Umbilical cord (tissue), 2 donors: ENCODE measurements around the gene TRMT44. TPM values are rescaled to one million over a fixed set of nuclear protein-coding genes. Genes with fewer than 3 reads are reported as not detected.
"Not testable (repeated sequence)": the region's sequence is repeated elsewhere in the genome, so short reads cannot be mapped to it uniquely, and the experiment has no call there.

Experiments
- DNase-seq: peaks from one replicate; pipeline ENCODE4 v3.0.0-alpha.2; 2015; ENCODE audit warnings: low spot score
- total RNA-seq: library from RNA; depleted of rRNA; stranded (reverse); fragments of >200 nt; gene quantifications from one replicate; pipeline ENCODE4 v1.2.3, GENCODE V29; 2014; ENCODE audit warnings: low replicate concordance; ENCODE audit not compliant: insufficient read depth

TRMT44 gene
- total RNA-seq, 1 donor from 2014 or later, result 42.9 TPM

DNA sequence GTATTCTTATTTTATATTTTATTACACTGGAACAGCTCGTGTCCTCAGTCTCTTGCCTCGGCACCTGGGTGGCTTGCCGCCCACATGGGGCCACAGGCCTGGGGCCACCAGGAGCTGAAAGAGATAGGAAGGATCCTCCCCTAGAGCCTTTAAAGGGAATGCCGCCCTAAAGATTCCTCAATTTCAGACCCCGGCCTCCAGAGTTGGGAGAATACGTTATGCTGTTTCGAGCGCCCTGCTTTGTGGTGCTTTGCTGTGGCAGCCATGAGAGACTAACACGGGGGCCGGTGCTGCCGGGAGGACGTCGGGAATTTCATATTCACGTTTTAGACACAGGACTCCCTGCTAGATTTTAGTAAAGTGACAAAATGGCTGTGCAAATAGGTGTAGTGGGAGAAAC lies 33.3 kb upstream of the TRMT44 start:
- no peak for DNase-seq

DNA sequence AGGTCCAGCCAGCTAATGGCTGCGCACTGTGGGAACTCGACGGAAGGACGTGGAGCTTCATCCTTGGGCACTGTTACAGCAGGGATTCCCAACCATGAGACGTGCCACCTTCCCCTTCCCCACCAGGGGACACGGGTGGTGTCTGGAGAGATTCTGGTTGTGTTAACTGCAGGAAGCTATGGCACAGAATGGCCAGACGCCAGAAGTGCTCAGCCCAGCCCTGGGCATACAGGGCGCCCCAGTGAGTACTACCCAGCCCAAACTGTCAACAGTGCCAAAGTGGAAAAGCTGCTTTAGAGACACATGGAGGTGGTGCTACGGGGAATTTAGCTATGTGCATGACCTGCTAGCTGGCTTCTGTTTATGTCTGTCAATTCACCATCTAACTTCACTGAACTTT lies 32.8 kb upstream of the TRMT44 start:
- no peak for DNase-seq

DNA sequence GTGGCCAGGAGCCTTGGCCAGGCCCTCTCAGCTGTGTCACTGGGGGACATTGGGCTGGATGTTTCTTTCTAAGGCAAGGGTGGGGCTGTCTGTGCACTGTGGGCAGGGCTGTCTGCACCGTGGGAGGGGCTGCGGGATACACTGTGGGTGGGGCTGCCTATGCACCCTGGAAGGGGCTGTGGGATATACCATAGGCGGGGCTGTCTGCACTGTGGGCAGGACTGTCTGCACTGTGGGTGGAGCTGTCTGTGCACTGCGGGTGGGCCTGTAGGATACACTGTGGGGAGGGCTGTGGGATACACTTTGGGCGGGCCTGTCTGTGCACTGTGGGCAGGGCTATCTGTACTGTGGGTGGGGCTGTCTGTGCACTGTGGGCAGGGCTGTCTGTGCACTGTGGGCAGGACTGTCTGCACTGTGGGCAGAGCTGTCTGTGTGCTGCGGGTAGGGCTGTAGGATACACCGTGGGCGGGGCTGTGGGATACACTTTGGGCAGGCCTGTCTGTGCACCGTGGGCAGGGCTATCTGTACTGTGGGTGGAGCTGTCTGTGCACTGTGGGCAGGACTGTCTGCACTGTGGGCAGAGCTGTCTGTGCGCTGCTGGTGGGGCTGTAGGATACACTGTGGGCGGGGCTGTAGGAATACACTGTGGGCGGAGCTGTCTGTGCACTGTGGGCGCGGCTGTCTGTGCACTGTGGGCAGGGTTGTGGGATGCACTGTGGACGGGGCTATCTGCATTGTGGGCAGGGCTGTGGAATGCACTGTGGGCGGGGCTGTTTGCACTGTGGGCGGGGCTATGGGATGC lies 31.1 kb upstream of the TRMT44 start:
- peak; percentile 28 for DNase-seq

DNA sequence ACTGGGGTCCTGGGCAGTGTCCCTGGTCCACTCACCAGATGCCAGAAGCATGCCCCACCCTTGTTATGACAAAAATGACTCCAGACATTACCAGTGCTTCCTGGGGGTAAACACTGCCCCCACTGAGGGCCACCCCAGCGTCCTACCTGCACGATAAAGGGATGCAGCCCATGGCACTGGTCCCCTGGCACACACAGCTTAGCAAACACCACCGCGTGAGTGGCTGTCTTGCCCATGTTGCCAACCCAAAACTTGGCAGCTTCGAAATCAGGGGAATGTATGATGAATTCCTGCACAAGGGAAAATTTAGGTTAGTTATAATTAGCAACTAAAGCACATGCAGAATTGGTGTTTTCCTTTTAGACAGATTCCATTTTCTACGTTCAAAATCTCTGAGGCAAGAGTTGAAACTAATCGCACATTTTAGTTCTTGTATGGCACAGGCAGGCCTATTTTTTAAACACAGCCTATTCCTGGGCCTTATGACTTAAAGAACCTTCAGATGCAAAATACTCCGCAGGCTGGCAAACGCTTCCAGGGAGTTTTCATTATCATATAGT lies 30.4 kb upstream of the TRMT44 start:
- DNase-seq, result no peak

DNA sequence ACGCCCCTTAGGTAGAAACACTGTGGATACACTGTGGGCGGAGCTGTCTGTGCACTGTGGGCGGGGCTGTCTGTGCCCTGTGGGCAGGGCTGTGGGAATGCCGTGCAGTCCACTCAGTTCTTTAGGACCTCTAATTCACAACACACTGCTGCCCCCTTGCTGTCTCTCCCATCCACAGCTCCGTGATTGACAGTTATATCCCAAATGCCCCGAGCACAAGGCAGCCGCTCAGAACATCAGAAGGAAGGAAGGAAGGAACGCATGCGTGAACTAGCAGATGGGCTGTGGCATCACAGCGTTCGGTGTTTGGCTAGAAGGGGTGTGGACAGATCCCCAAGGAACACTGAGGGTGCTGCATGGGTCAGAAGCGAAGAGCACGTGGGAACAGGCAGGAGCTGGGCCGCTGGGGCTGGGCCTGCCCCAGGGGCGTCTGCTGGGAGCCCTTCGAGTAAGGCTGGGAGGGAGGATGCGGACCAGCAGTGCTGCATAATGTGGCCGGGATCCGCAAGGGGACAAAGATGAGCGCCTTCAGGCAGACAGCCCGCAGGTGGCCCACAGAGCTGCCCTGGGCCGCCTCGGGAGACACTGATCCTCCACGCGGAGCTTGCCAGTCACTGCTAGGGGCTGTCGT lies 29.8 kb upstream of the TRMT44 start:
- peak; percentile 63 for DNase-seq

DNA sequence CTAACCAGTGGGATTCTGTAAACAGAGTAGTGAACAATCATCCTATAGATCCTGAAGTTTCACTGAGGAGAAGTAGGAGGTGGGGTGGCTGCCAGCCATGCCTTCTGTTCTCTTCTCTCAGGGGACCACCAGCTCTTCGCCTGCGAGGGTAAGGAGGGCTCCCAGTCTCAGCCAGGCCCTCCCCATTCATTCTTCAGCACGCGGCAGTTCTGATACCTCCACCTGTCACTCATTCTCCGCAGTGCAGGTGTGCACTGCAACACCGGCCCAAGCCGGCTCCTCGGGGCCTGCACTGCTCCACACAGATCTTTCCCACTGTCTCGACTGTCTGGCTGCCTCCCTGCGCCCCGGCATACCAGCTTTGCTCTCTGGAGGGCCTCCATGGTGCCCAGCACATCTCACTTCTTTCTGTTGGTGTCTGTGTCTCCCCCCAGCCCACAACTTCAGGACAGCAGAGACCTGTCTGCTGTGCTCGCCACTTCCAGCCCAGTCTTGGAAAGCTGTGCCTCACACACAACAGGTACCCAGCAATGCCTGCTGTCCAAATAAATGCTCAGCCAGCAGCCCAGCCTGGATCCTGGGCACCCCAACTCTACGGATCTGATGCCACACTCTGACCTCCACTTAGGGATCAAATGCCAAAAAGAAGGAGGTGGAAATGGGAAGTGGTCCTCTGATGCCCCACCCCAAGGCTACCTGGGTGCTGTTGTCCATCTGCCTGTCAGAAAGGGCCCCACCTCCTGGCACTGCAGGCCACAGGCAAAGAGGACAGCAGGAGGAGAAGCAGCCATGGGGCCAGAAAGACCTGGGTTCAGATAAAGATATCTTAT lies 29.0 kb upstream of the TRMT44 start:
- DNase-seq, result no peak

DNA sequence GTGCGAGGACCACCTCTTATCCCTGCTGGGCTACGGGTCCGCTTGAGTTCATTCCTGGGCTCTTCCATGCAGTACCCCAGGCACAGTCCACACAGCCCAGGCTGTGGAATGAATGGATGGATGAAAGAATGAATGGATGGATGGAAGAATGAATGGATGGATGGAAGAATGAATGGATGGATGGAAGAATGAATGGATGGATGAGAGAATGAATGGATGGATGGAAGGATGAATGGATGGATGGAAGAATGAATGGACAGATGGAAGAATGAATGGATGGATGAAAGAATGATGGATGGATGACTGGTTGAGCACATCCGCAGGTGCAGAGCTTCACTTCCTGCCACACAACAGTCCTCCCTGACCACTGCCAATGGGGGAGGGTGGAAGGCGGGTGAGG lies 28.3 kb upstream of the TRMT44 start:
- DNase-seq, result no peak

DNA sequence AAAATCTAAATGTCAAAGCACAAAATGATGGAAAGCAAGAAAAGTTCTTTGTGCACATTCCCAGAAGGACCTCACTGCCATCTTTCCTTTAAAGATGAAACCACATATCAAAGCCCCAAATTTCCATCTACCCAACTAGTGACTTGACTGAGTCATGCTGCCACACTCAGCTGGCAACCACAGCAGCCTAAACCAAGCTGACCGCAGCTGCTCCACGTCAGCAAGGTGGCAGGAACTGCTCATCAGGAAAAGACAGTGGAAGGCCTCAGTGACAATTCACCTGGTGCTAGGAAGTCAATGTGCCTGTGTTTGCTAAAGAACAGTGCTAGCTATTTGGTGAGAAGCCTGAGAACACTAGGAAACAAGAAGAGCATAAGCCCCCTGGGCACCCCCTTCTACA lies 26.2 kb upstream of the TRMT44 start:
- DNase-seq, result no peak

DNA sequence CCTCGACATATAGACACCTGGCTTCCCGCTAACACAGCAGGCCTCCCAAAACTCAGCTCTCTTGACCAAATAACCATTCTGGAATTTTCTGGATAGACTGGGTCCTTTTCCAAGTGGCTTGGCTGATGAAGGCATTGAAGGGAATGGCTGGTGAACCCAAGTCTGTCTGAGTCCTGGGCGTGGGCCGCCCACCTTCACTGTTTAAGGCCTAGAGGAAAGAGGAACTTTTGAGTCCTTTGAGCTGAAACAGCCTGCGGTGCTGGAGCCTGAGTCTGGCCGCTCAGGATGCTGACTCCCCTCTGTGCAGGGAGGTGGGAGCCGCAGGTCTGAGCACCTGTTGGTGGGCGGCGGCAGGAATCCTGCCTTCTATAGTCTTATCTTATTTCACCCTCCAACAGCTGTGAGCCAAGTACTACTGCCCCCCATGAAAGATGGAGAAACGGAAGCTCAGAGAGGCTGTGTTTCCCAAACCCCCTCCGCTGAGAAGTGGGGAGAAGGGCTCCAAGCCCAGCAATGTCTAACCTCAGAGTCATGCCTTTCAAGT lies 23.4 kb upstream of the TRMT44 start:
- DNase-seq, result no peak

DNA sequence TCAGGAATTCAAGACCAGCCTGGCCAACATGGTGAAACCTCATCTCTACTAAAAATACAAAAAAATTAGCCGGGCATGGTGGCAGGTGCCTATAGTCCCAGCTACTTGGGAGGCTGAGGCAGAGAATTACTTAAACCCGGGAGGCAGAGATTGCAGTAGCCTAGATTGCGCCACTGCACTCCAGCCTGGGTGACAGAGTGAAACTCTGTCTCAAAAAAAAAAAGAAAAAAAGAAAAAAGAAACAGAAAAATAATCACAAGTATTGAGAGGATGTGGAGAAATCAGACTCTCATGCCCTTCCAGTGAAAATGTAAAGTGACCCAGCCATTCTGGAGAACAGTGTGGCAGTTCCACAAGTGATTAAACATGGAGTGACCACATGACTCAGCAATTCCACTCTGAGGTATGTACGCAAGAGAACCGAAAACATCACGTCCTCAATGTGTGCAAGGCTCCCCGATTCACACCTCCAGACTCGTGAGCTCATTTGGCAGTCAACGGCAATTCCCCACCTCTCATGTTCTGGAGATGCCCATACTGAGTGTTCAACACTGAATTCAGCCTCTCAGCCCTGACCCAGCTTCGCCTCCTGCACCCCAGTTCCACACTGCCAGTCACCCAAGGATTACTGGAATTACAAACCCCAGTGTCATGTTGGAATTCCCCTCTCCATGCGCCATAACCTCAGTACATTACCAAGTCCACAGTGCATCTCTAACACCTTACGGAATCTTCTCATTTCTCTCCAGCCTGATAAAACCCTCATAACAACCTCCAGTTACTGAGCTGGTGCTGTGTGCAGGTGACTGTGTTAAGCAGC lies 21.1 kb upstream of the TRMT44 start:
- no peak for DNase-seq

DNA sequence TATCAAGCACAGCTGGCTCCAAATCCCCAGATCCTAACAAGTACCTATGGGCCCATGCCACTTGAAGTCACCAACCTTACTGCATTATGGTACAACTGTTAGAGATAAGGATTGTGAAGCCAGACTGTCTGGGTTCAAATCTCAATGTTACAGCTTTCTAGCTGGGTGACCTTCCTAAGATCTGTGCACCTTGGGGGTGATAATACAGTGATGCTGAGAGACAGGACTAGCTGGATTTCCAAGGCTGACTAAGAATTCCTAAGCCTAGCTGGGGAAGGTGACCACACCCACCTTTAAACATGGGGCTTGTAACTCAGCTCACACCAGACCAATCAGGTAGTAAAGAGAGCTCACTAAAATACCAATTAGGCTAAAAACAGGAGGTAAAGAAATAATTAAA lies 20.4 kb upstream of the TRMT44 start:
- DNase-seq, result not testable (repeated sequence)

DNA sequence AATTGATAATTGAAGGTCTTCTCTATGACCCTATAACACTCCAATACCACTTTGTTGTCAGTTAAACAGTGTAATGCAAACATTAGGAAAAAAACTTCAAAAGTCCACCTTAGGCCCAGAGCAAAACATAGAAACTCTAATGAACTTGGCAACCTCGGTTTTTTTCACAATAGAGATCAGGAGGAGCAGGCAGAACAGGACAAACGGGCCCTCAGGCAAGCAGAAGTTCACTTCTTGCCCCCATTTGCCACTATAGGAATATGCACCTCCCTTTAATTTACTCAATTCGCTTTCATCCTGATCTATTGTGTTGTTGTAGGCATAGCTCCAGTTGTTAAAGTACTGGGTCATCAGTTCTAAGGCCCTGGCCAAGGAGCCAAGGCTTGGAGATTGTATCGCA lies 18.2 kb upstream of the TRMT44 start:
- peak; percentile 22 for DNase-seq

DNA sequence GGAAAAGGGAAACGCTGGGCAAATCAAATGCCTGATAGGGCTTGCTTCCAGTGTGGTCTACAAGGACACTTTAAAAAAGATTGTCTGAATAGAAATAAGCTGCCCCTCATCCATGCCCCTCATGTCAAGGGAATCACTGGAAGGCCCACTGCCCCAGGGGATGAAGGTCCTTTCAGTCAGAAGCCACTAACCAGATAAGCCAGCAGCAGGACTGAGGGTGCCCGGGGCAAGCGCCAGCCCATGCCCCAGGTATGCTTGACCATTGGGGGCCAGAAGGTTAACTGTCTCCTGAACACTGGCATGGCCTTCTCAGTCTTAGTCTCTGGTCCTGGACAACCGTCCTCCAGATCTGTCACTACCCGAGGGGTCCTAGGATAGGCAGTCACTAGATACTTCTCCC lies 17.8 kb upstream of the TRMT44 start:
- no peak for DNase-seq

DNA sequence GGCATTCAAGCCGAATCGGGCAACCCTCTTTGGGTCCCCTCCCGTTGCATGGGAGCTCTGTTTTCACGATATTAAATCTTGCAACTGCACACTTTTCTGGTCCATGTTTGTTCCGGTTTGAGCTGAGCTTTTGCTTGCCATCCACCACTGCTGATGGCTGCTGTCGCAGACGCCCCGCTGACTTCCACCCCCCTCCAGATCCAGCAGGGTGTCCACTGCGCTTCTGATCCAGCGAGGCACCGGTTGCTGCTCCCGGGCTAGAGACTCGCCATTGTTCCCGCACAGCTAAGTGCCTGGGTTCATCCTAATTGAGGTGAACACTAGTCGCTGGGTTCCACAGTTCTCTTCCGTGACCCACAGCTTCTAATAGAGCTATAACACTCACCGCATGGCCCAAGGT lies 13.3 kb upstream of the TRMT44 start:
- no peak for DNase-seq

DNA sequence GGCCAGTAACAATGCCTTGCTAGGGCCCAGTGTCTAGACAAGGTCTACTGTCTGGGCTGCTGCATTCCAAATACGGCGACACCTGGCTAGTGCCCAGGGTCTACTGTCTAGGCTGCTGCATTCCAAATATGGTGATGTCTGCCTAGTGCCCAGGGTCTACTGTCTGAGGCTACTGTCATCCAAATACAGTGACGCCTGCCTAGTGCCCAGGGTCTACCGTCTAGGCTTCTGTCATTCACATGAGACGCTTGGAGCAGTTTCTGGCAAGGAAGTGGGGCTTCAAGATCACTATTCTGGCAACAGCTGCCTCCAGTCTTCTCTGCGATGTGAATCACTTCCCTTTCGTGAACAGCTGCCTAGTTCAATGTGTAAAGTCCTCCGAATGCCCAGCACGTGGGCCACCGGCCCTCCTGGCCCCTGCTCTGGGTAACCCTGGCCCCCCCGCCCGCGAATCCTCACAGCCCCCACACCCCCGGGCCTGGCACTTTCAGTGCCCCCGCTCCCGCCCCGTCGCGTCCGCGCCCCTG lies 12.8 kb upstream of the TRMT44 start:
- DNase-seq, result peak; percentile 57

DNA sequence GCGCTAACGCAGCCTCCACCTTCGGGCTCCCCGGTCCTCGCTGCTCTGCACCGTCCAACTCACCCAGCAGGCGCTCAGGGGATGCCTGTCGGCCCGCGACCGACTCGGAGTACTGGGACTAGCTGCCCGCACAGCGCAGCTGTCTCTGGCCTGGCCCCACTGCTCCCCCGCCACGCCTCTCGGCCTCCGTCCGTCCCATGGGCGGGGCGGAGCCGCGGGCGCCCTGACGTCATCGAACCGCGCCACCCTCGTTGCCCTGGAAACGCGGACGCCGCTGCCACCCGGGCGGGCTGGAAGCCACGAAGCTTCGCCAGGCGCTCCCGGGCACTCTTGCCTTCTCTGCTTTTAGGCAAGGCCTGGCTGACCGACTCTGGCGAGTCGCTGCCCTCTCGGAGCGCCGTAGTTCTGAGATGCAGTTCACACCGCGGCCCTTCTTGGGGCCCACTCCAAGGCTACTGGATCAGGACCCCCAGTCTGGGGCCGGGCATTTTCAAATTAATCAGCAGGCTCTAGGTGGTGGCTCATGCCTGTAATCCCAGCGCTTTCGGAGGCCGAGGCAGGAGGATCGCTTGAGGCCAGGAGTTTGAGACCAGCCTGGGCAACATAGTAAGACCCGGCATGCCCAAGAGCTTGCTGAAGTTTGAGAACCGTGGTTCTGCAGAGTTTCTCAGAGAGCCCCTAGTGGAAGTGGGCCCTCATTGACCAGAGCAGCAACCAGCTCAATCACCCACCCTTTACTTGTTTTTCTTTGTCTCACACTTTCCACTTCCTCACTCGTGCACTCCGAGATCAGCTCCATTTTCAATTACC lies 12.1 kb upstream of the TRMT44 start:
- peak; percentile 89 for DNase-seq

DNA sequence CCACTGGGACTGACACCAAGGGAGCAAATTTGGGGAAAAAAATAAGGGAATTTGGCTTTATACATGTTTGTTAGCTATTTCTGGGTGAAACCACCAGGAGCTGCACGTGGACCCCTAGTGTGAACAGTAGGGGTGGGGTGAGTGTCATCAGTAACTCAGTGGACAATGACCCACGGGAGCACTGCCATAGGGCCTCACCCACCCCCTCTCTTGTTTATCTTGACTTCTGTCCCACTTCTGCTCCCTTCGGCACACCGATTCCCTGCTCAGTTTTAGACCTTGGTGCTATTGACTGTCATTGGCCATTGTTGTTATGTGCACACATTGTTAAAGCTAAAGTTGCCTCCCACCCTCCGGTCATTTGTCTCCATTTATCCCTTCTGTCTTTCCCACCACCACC lies 9.0 kb upstream of the TRMT44 start:
- DNase-seq, result no peak

DNA sequence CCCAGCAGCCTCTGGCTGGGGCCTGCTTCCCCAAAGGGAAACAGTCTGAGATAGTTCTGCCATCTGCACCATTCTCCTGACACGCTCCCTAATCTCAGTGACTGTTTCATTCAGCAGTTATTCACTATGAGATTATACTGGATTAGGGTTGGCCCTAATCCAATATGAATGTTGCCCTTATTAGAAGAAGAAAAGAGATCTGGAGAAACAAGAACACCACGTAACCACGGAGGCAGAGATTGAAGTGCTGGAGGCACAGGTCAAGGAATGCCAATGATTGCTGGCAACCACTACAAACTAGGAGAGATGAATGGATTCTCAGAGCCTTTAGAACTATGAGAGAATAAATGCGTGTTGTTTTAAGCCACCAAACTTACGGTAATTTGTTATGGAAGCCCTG lies 7.4 kb upstream of the TRMT44 start:
- peak; percentile 87 for DNase-seq

DNA sequence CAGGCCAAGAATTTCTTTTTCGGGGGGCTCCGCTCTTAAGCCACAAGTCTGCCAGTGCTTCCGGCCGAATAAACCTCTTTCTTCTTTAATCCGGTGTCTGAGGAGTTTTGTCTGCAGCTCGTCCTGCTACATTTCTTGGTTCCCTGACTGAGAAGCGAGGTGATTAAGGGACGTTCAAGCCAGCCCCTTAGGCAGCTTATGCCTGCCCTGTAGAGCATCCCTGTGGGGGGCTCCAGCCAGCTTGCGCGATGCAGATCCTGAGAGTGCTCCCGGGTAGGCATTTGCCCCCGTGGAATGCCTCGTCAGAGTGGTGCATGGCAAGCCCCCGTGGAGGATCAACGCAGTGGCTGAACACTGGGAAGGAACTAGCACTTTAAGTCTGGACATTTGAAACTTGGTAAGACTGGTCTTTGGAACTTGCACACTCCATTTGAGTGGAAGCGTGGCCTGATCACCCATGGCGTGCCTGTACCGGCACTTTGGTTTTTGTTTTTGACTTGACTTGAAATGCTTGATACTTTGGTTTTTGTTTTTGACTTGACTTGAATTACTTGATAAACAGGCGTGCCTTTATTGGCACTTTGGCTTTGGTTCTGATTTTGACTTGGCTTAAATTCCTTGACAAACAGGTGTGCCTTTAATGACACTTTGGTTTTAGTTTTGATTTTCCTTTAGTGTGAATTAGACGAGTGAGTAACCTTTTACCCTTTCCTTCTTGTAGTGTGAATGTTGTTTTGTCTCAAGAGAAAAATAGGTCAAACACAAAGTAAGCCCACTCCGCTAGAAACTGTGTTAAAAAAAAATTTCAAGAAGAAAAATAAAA lies 6.1 kb upstream of the TRMT44 start:
- DNase-seq, result peak; percentile 39
